Heart left ventricle (tissue), 16 donors: ENCODE results near the gene MYH6. TPM values are rescaled to one million over a fixed set of nuclear protein-coding genes. Genes with fewer than 3 reads are reported as not detected.

Experiments used
- ATAC-seq, 4 donors: fragments of 200-7000 bp; cut with Tn5 transposase; one replicate each; pipeline ENCODE4 v1.9.1; 2020 to 2022; ENCODE audit warnings: moderate library complexity in 4 of 4, mild to moderate bottlenecking in 3 of 4, moderate number of reproducible peaks in 1 of 4
- DNase-seq, 5 donors: peaks; one replicate each; pipeline ENCODE4 v3.0.0-alpha.2; 2020
- H3K27ac ChIP-seq, 12 donors: fragments of 200-600 bp; sonication (generic) in 4 of 12; one replicate each; pipeline versions ENCODE4 v1.5.0 to v1.8.0; 2016 to 2022; ENCODE audit warnings: mild to moderate bottlenecking in 2 of 12
- H3K27me3 ChIP-seq, 9 donors: fragments of 200-600 bp; sonication (generic) in 2 of 9; one replicate each; pipeline versions ENCODE4 v1.5.1 to v1.8.0; 2016 to 2022; ENCODE audit warnings: mild to moderate bottlenecking in 3 of 9
- H3K36me3 ChIP-seq, 9 donors: fragments of 200-600 bp; sonication (generic) in 2 of 9; one replicate each; pipeline versions ENCODE4 v1.5.0 to v1.8.0; 2018 to 2022; ENCODE audit warnings: mild to moderate bottlenecking in 2 of 9
- H3K4me1 ChIP-seq, 12 donors: fragments of 200-600 bp; sonication (generic) in 4 of 12; one replicate each; pipeline versions ENCODE4 v1.5.0 to v1.8.0; 2016 to 2022; ENCODE audit warnings: mild to moderate bottlenecking in 3 of 12
- H3K4me3 ChIP-seq, 12 donors: fragments of 200-600 bp; sonication (generic) in 4 of 12; one replicate each; pipeline versions ENCODE4 v1.5.0 to v1.8.0; 2017 to 2022; ENCODE audit warnings: mild to moderate bottlenecking in 9 of 12, moderate library complexity in 4 of 12
- H3K9me3 ChIP-seq, 12 donors: fragments of 200-600 bp; sonication (generic) in 4 of 12; one replicate each; pipeline versions ENCODE4 v1.5.0 to v1.8.0; 2016 to 2022; ENCODE audit warnings: mild to moderate bottlenecking in 1 of 12
- POLR2A ChIP-seq, 2 donors: fragments of 450-650 bp; IDR thresholded peaks; one replicate each; pipeline ENCODE4 v1.6.1; 2017; ENCODE audit warnings: antibody characterized with exemption in 2 of 2, mild to moderate bottlenecking in 2 of 2, moderate library complexity in 2 of 2
- WGBS, 4 donors: extraction: QIAGEN DNeasy Blood & Tissue Kit in 2 of 4; methylation state at CpG; one replicate each; pipeline versions ENCODE4 v1.1.5 to v1.1.7; 2013 to 2018; 5-methylcytosine and 5-hydroxymethylcytosine counted together
- intact Hi-C, 10 donors: fragments of 100-400 bp; cut with DNase I; formaldehyde crosslinking; loops; one replicate each; pipeline versions ENCODE4 v1.11.1 to v1.14.2; 2022
- polyA plus RNA-seq, 2 donors: library from polyadenylated mRNA; stranded (reverse); fragments of 200-250 nt; gene quantifications; one replicate each; pipeline ENCODE4 v1.2.3, GENCODE V29; 2013
- total RNA-seq, 9 donors: library from RNA; depleted of rRNA in 2 of 9; stranded (reverse); fragments of >200 nt in 2 of 9; fragmentation: NEBNext Ultra II Directional in 3 of 9; extraction: Animal tissue kit (Norgen Biotek cat#: 25700) in 3 of 9; gene quantifications; one replicate each; pipeline versions ENCODE4 v1.1.0 to v1.2.4, GENCODE V29; 2016 to 2023
- TF ChIP-seq, protein P1 (sequence below), 12 donors: fragments of 200-600 bp; sonication (generic) in 4 of 12; IDR thresholded peaks; one replicate each; pipeline versions ENCODE4 v1.5.0 to v1.8.0; 2018 to 2022; ENCODE audit warnings: antibody characterized with exemption in 12 of 12, mild to moderate bottlenecking in 5 of 12
- donor health status: ischemic (EF 13 %, LVEDD 7.1; RV severe dilation, severe dysfunction).
- donor health status: healthy with polysubstance abuse.
- donor health status: DM: no; HTN: yes; CAD: no.
- donor health status: DM: no; HTN: no; CAD: no.
- donor health status: ischemic (EF 25% LVEDD 6.9; RV normal size, moderate dysfunction).
- donor health status: ischemic (EF 25% LVEDD 5.7; RV mildly dilated, moderate dysfunction).
- donor health status: healthy.
- donor health status: DM: yes; HTN: yes; CAD: no.
- donor health status: ischemic (EF 35%, LVEDD 5.7; RV mildly dilated, moderate dysfunction).
- donor health status: nonischemic (EF 11% LVEDD 7.7; RV severe dilation, severe dysfunction).
- donor health status: DM: yes; HTN: yes; CAD: no.
- donor health status: PGD.
- donor health status: ischemic (EF 29% LVEDD 5.4; RV normal size, mild dysfunction).
- donor health status: nonischemic (EF 23%, LVEDD 6.1; RV moderate dilation, normal function).

The MYH6 gene
- total and polyA plus RNA-seq, 11 donors = 76.8 to 5,104 (median 1,271) TPM

DNA sequence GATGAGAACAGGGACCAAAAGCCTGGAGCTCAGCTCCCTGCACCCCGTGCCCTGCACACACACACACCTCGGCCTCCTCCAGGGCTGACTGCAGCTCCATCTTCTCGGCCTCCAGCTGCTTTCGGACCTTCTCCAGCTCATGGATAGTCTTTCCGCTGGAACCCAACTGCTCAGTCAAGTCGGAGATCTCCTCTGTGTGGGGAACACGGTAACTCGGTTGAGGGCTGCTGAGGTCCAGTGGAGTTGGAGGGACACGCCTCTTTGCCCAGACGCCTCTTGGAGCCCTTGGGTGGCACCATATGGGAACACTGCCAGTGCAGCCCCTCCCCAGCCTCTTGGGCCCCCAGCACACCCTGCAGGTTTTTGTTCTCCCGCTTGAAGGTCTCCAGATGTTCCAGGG lies 8.7 kb upstream of the MYH6 start:
- peak in 1 of 5 donors; percentile 54 for DNase-seq
- H3K4me3 ChIP-seq = no peak overlapping the region

DNA sequence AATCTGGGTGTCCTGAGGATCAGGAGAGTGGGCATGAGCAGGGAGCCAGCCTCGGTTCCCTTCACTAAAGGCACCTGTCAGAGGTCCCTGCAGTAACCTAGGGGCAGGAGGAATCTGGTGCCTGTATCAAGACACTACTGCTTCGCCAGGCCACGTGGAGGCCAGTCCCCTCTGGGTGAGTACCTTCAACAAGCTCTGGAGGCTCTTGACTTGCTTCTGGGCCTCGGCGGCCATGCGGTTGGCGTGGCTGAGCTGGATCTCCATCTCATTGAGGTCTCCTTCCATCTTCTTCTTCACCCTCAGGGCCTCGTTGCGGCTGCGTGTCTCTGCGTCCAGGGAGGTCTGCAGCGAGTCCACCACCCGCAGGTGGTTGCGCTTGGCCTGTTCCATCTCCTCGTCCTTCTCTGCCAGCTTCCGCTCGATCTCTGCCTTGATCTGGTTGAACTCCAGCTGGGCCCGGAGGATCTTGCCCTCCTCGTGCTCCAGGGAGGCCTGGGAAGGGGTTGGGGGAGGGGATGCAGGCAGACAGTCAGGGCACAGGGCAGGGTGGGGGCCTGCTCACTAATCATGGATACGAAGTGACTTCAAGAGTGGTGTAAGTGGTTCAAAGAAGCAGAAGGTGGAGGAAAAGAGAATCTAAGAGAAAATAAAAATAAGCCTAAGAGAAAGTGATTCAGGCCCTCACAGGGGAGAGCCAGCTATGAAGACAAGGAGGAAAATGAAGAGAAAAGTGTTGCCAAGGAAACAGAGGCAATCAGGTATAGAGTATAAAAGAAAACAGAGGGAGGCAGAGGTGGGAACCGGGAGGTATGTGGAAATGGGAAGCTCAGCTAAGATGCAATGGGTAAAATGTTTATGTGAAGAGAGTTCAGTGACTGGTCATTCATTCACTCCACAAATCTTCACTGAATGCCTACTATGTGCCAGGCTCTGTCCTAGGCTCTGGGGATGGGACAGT lies 8.0 kb upstream of the MYH6 start:
- TF ChIP-seq, protein P1, sequence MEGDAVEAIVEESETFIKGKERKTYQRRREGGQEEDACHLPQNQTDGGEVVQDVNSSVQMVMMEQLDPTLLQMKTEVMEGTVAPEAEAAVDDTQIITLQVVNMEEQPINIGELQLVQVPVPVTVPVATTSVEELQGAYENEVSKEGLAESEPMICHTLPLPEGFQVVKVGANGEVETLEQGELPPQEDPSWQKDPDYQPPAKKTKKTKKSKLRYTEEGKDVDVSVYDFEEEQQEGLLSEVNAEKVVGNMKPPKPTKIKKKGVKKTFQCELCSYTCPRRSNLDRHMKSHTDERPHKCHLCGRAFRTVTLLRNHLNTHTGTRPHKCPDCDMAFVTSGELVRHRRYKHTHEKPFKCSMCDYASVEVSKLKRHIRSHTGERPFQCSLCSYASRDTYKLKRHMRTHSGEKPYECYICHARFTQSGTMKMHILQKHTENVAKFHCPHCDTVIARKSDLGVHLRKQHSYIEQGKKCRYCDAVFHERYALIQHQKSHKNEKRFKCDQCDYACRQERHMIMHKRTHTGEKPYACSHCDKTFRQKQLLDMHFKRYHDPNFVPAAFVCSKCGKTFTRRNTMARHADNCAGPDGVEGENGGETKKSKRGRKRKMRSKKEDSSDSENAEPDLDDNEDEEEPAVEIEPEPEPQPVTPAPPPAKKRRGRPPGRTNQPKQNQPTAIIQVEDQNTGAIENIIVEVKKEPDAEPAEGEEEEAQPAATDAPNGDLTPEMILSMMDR (IDR thresholded peaks at IDR 0.05) = no peak
- TF ChIP-seq POLR2A (IDR thresholded peaks at IDR 0.05) = peak in 1 of 2 donors; percentile 17
- intact Hi-C loops = no loop called here
- peaks cover 0 to 23% (median 0%) of the 10 kb centered on the region in 12 donors for H3K4me1 ChIP-seq
- no peak overlapping the region for H3K4me3 ChIP-seq
- 38 to 51% (median 49%) methylated on average over 20 to 21 of the region's 21 CpGs for WGBS, 4 donors
- peak overlapping the region in 8 of 12 donors; percentile 3 to 91 (median 64) for H3K27ac ChIP-seq
- H3K9me3 ChIP-seq = no peaks in the 10 kb centered on the region
- H3K27me3 ChIP-seq = no peaks in the 10 kb centered on the region
- DNase-seq = peak in 1 of 5 donors; percentile 59
- no peak for ATAC-seq
- H3K36me3 ChIP-seq = peaks cover 0 to 90% (median 68%) of the 10 kb centered on the region in 9 donors

More for the DNA sequence above, 8.7 kb upstream of the MYH6 start:
- TF ChIP-seq, protein P1 (IDR thresholded peaks at IDR 0.05) = no peak
- no peak for TF ChIP-seq POLR2A (IDR thresholded peaks at IDR 0.05)
- Histone ChIP-seq H3K4me1 (peaks cover 0 to 27% (median 0%) of the 10 kb centered on the region in 12 donors), H3K27ac (peak overlapping the region in 8 of 12 donors; percentile 13 to 91 (median 64)), H3K9me3 (no peaks in the 10 kb centered on the region), H3K36me3 (peaks cover 0 to 97% (median 76%) of the 10 kb centered on the region in 9 donors), H3K27me3 (no peaks in the 10 kb centered on the region)
- WGBS, 4 donors = 40 to 68% (median 52%) methylated on average over 3 to 11 of the region's 11 CpGs
- ATAC-seq = peak in 1 of 4 donors; percentile 0
- intact Hi-C loops = no loop called here

DNA sequence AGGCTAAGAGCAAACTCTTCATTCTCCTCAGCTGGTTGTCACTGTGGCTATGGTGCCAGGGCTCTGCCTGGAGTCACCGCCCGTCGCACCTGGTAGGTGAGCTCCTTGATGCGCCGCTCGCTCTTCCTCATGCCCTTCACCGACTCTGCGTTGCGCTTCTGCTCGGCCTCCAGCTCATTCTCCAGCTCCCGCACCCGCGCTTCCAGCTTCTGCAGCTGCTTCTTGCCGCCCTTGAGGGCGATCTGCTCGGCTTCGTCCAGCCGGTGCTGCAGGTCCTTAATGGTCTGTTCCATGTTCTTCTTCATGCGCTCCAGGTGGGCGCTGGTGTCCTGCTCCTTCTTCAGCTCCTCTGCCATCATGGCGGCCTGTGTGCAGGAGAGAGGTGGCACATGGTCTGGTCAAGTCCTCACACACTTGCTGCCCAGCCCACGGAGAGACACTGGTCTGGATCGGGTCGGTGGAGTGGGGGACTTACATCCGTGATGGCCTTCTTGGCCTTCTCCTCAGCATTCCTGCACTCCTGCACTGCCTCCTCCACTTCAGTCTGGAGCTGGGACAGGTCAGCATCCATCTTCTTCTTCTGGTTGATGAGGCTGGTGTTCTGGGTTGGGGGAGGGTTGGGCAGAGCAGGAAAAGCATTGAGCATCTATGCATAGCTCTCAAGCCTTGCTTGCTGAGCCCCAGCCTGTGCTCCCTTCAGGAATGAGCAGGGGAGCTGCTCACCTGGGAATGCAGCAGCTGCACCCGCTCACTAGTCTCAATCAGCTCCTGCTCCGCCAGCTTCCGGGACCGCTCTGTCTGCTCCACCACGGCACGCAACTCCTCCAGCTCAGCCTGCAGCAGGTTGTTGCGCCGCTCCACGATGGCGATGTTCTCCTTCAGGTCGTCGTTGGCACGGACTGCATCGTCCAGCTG lies 7.1 kb upstream of the MYH6 start:
- H3K27me3 ChIP-seq = no peaks in the 10 kb centered on the region
- DNase-seq = peak in 1 of 5 donors; percentile 60
- H3K36me3 ChIP-seq = peaks cover 0 to 80% (median 59%) of the 10 kb centered on the region in 9 donors
- ATAC-seq = no peak
- intact Hi-C loops = no loop called here
- WGBS, 4 donors = 55 to 83% (median 74%) methylated on average over 25 to 39 of the region's 39 CpGs
- peaks cover 0 to 14% (median 0%) of the 10 kb centered on the region in 12 donors for H3K4me1 ChIP-seq
- peak overlapping the region in 9 of 12 donors; percentile 11 to 91 (median 68) for H3K27ac ChIP-seq
- no peaks in the 10 kb centered on the region for H3K9me3 ChIP-seq
- TF ChIP-seq POLR2A (IDR thresholded peaks at IDR 0.05) = no peak
- TF ChIP-seq, protein P1 (IDR thresholded peaks at IDR 0.05) = no peak
- no peak overlapping the region for H3K4me3 ChIP-seq
